ENCODE measurements around the gene DCLK1. TPM values are rescaled to one million over a fixed set of nuclear protein-coding genes. Genes with fewer than 3 reads are reported as not detected.

The DCLK1 gene
- total RNA-seq, 1 experiment from 2014 or later = 1.4 TPM

GRCh38 chr13:36096461-36097416 lies 34.4 kb downstream of the DCLK1 start:
- CTCF ChIA-PET = no interaction called here
- Histone ChIP-seq H3K79me2 (ENCODE audit: low read depth) (no peaks in the 10 kb centered on the region), H3K27me3 (ENCODE audit: insufficient read depth, low read depth) (no peaks in the 10 kb centered on the region), H3K9me3 (ENCODE audit: insufficient read depth, low read depth) (no peaks in the 10 kb centered on the region), H3K36me3 (ENCODE audit: low read depth) (no peaks in the 10 kb centered on the region), H3K4me2 (no peak overlapping the region), H2AFZ (no peak overlapping the region), H4K20me1 (ENCODE audit: insufficient read depth) (no peaks in the 10 kb centered on the region), H3K4me3 (no peak overlapping the region), H3F3A (ENCODE audit: insufficient read depth, low read depth) (no peaks in the 10 kb centered on the region), H3K4me1 (replicated peaks; ENCODE audit: insufficient read depth) (no peaks in the 10 kb centered on the region), H3K9me2 (ENCODE audit: insufficient read depth) (no peaks in the 10 kb centered on the region), H3K27ac (no peak overlapping the region)
- TF ChIP-seq EZH2 (IDR thresholded peaks at IDR 0.05; ENCODE audit: low read depth) (no peak), CTCF (conservative IDR thresholded peaks at IDR 0.05) (no peak)
- POLR2A ChIA-PET (ENCODE audit: unreplicated experiment) = interaction anchor here (0.6 kb wide), 1 partner anchor 9 kb away, joined by 4 read pairs; no protein-coding TSS in a partner anchor
- intact Hi-C loops (cut with micrococcal nuclease; ENCODE audit: unreplicated experiment) = no loop called here
- DNase-seq = no peak
- BruUV-seq (replicated peaks) = no TSS peak

- TF ChIP-seq EZH2 (IDR thresholded peaks at IDR 0.05; ENCODE audit: low read depth) = no peak
- no peak for TF ChIP-seq CTCF (conservative IDR thresholded peaks at IDR 0.05)
- no peak overlapping the region for H3K4me3 ChIP-seq
- H3K36me3 ChIP-seq (ENCODE audit: low read depth) = no peaks in the 10 kb centered on the region
- no TSS peak for BruUV-seq (replicated peaks)
- H2AFZ ChIP-seq = no peak overlapping the region
- ChIA-PET CTCF (no interaction called here), POLR2A (ENCODE audit: unreplicated experiment) (no interaction called here)
- H3K79me2 ChIP-seq (ENCODE audit: low read depth) = no peaks in the 10 kb centered on the region
- intact Hi-C loops (cut with micrococcal nuclease; ENCODE audit: unreplicated experiment) = no loop called here
- H4K20me1 ChIP-seq (ENCODE audit: insufficient read depth) = no peaks in the 10 kb centered on the region
- no peak overlapping the region for H3K4me2 ChIP-seq
- no peaks in the 10 kb centered on the region for H3F3A ChIP-seq (ENCODE audit: insufficient read depth, low read depth)
- no peaks in the 10 kb centered on the region for H3K4me1 ChIP-seq (replicated peaks; ENCODE audit: insufficient read depth)
- no peaks in the 10 kb centered on the region for H3K9me2 ChIP-seq (ENCODE audit: insufficient read depth)
- DNase-seq = no peak
- no peaks in the 10 kb centered on the region for H3K27me3 ChIP-seq (ENCODE audit: insufficient read depth, low read depth)
- H3K27ac ChIP-seq = no peak overlapping the region
- no peaks in the 10 kb centered on the region for H3K9me3 ChIP-seq (ENCODE audit: insufficient read depth, low read depth)
Observed at GRCh38 chr13:36094478-36094877, 36.7 kb downstream of the DCLK1 start.

GRCh38 chr13:36090592-36090991 lies 40.6 kb downstream of the DCLK1 start:
- intact Hi-C loops (cut with micrococcal nuclease; ENCODE audit: unreplicated experiment) = no loop called here

More at GRCh38 chr13:36090592-36090991, 40.6 kb downstream of the DCLK1 start:
- H3K27ac ChIP-seq = no peak overlapping the region
- peaks cover 7% of the 10 kb centered on the region; the same call in 1 of the 2 replicates for H3K4me1 ChIP-seq (replicated peaks; ENCODE audit: insufficient read depth)
- H3K9me3 ChIP-seq (ENCODE audit: insufficient read depth, low read depth) = no peaks in the 10 kb centered on the region
- H3K9me2 ChIP-seq (ENCODE audit: insufficient read depth) = no peaks in the 10 kb centered on the region
- BruUV-seq (replicated peaks) = no TSS peak
- H3K4me3 ChIP-seq = no peak overlapping the region
- ChIA-PET POLR2A (ENCODE audit: unreplicated experiment) (no interaction called here), CTCF (no interaction called here)
- no peak overlapping the region for H3K4me2 ChIP-seq
- DNase-seq = no peak
- TF ChIP-seq CTCF (conservative IDR thresholded peaks at IDR 0.05) (no peak), EZH2 (IDR thresholded peaks at IDR 0.05; ENCODE audit: low read depth) (no peak)
- H3K27me3 ChIP-seq (ENCODE audit: insufficient read depth, low read depth) = no peaks in the 10 kb centered on the region
- no peaks in the 10 kb centered on the region for H4K20me1 ChIP-seq (ENCODE audit: insufficient read depth)
- no peaks in the 10 kb centered on the region for H3F3A ChIP-seq (ENCODE audit: insufficient read depth, low read depth)
- H3K36me3 ChIP-seq (ENCODE audit: low read depth) = no peaks in the 10 kb centered on the region
- no peaks in the 10 kb centered on the region for H3K79me2 ChIP-seq (ENCODE audit: low read depth)
- no peak overlapping the region for H2AFZ ChIP-seq
